Activated T-cell treated with anti-CD3 and anti-CD28 coated beads, Interleukin-2, amount 50 U/mL, for 4 hours (primary cell): ENCODE data around the gene GRIK2. TPM values are rescaled to one million over a fixed set of nuclear protein-coding genes. Genes with fewer than 3 reads are reported as not detected.

Source experiments
- ATAC-seq, 2 donors: fragments of 200-7000 bp; cut with Tn5 transposase; one replicate each; pipeline ENCODE4 v1.10.0; 2021
- DNase-seq: peaks from one replicate; pipeline ENCODE4 v3.0.0-alpha.2; 2020
- H3K27me3 Mint-ChIP-seq: one replicate; pipeline ENCODE4 v1.8.0; 2021; ENCODE audit warnings: low read depth, mixed read lengths
- H3K36me3 Mint-ChIP-seq: one replicate; pipeline ENCODE4 v1.8.0; 2022; ENCODE audit warnings: mixed read lengths; ENCODE audit not compliant: insufficient read depth
- H3K4me1 Mint-ChIP-seq: one replicate; pipeline ENCODE4 v1.8.0; 2021; ENCODE audit warnings: low read depth, mixed read lengths
- H3K4me3 Mint-ChIP-seq: one replicate; pipeline ENCODE4 v1.8.0; 2021; ENCODE audit warnings: mild to moderate bottlenecking, moderate library complexity, mixed read lengths
- H3K9me3 Mint-ChIP-seq: one replicate; pipeline ENCODE4 v1.8.0; 2021; ENCODE audit warnings: mixed read lengths
- total RNA-seq, 3 donors: library from RNA; stranded (reverse); gene quantifications; one replicate each; pipeline ENCODE4 v1.2.1, GENCODE V29; 2021

The GRIK2 gene
- total RNA-seq, 3 donors from 2014 or later = not detected

GRCh38 chr6:101558712-101559111 is 165.2 kb downstream of the GRIK2 start:
- Mint-ChIP-seq H3K36me3 (no peaks in the 10 kb centered on the region), H3K27me3 (no peaks in the 10 kb centered on the region)
- no peak for DNase-seq

GRCh38 chr6:101572627-101573026 is 179.1 kb downstream of the GRIK2 start:
- no peaks in the 10 kb centered on the region for H3K4me1 Mint-ChIP-seq

More at GRCh38 chr6:101558712-101559111, 165.2 kb downstream of the GRIK2 start:
- Mint-ChIP-seq H3K4me3 (no peak overlapping the region), H3K9me3 (no peaks in the 10 kb centered on the region), H3K4me1 (no peaks in the 10 kb centered on the region)
- no peak for ATAC-seq

GRCh38 chr6:101577091-101577490 is 183.6 kb downstream of the GRIK2 start:
- DNase-seq (no peak), ATAC-seq (no peak)
- Mint-ChIP-seq H3K9me3 (peaks cover 11% of the 10 kb centered on the region), H3K36me3 (no peaks in the 10 kb centered on the region), H3K27me3 (no peaks in the 10 kb centered on the region), H3K4me3 (no peak overlapping the region), H3K4me1 (no peaks in the 10 kb centered on the region)

More at GRCh38 chr6:101572627-101573026, 179.1 kb downstream of the GRIK2 start:
- H3K4me3 Mint-ChIP-seq = no peak overlapping the region
- ATAC-seq (no peak), DNase-seq (no peak)
- no peaks in the 10 kb centered on the region for H3K36me3 Mint-ChIP-seq
- peaks cover 6% of the 10 kb centered on the region for H3K9me3 Mint-ChIP-seq
- no peaks in the 10 kb centered on the region for H3K27me3 Mint-ChIP-seq

GRCh38 chr6:101578306-101578705 is 184.8 kb downstream of the GRIK2 start:
- no peak for ATAC-seq
- Mint-ChIP-seq H3K4me3 (no peak overlapping the region), H3K36me3 (no peaks in the 10 kb centered on the region), H3K27me3 (no peaks in the 10 kb centered on the region), H3K9me3 (peaks cover 9% of the 10 kb centered on the region), H3K4me1 (no peaks in the 10 kb centered on the region)
- no peak for DNase-seq

GRCh38 chr6:101582792-101583191 is 189.3 kb downstream of the GRIK2 start:
- ATAC-seq (no peak), DNase-seq (no peak)
- peaks cover 6% of the 10 kb centered on the region for H3K9me3 Mint-ChIP-seq
- no peak overlapping the region for H3K4me3 Mint-ChIP-seq
- H3K4me1 Mint-ChIP-seq = no peaks in the 10 kb centered on the region
- no peaks in the 10 kb centered on the region for H3K36me3 Mint-ChIP-seq
- no peaks in the 10 kb centered on the region for H3K27me3 Mint-ChIP-seq

GRCh38 chr6:101585501-101585900 is 192.0 kb downstream of the GRIK2 start:
- H3K9me3 Mint-ChIP-seq = no peaks in the 10 kb centered on the region

GRCh38 chr6:101588343-101588742 is 194.8 kb downstream of the GRIK2 start:
- no peaks in the 10 kb centered on the region for H3K36me3 Mint-ChIP-seq
- H3K9me3 Mint-ChIP-seq = no peaks in the 10 kb centered on the region
- DNase-seq = no peak
- no peak overlapping the region for H3K4me3 Mint-ChIP-seq
- H3K4me1 Mint-ChIP-seq = no peaks in the 10 kb centered on the region
- no peaks in the 10 kb centered on the region for H3K27me3 Mint-ChIP-seq
- no peak for ATAC-seq

More at GRCh38 chr6:101585501-101585900, 192.0 kb downstream of the GRIK2 start:
- Mint-ChIP-seq H3K4me1 (no peaks in the 10 kb centered on the region), H3K36me3 (no peaks in the 10 kb centered on the region), H3K4me3 (no peak overlapping the region), H3K27me3 (no peaks in the 10 kb centered on the region)
- no peak for DNase-seq
- no peak for ATAC-seq

GRCh38 chr6:101595276-101595675 is 201.8 kb downstream of the GRIK2 start:
- H3K4me3 Mint-ChIP-seq = no peak overlapping the region
- H3K27me3 Mint-ChIP-seq = no peaks in the 10 kb centered on the region
- ATAC-seq (no peak), DNase-seq (no peak)
- H3K9me3 Mint-ChIP-seq = peaks cover 5% of the 10 kb centered on the region
- no peaks in the 10 kb centered on the region for H3K36me3 Mint-ChIP-seq
- H3K4me1 Mint-ChIP-seq = no peaks in the 10 kb centered on the region

- H3K4me3 Mint-ChIP-seq = no peak overlapping the region
- no peaks in the 10 kb centered on the region for H3K27me3 Mint-ChIP-seq
- no peaks in the 10 kb centered on the region for H3K4me1 Mint-ChIP-seq
- H3K9me3 Mint-ChIP-seq = peaks cover 5% of the 10 kb centered on the region
- ATAC-seq = no peak
- no peaks in the 10 kb centered on the region for H3K36me3 Mint-ChIP-seq
- no peak for DNase-seq
Measured at GRCh38 chr6:101597693-101598092, 204.2 kb downstream of the GRIK2 start.

GRCh38 chr6:101605426-101605825 is 211.9 kb downstream of the GRIK2 start:
- ATAC-seq = no peak
- no peak overlapping the region for H3K4me3 Mint-ChIP-seq
- no peaks in the 10 kb centered on the region for H3K4me1 Mint-ChIP-seq
- no peak for DNase-seq
- H3K36me3 Mint-ChIP-seq = no peaks in the 10 kb centered on the region
- H3K9me3 Mint-ChIP-seq = peaks cover 3% of the 10 kb centered on the region
- no peaks in the 10 kb centered on the region for H3K27me3 Mint-ChIP-seq

GRCh38 chr6:101605874-101606273 is 212.4 kb downstream of the GRIK2 start:
- Mint-ChIP-seq H3K9me3 (peaks cover 3% of the 10 kb centered on the region), H3K27me3 (no peaks in the 10 kb centered on the region), H3K4me1 (no peaks in the 10 kb centered on the region), H3K36me3 (no peaks in the 10 kb centered on the region), H3K4me3 (no peak overlapping the region)
- ATAC-seq (no peak), DNase-seq (no peak)

- H3K4me1 Mint-ChIP-seq = no peaks in the 10 kb centered on the region
- no peaks in the 10 kb centered on the region for H3K27me3 Mint-ChIP-seq
- H3K36me3 Mint-ChIP-seq = no peaks in the 10 kb centered on the region
- H3K9me3 Mint-ChIP-seq = peaks cover 3% of the 10 kb centered on the region
- no peak for ATAC-seq
- no peak for DNase-seq
- H3K4me3 Mint-ChIP-seq = no peak overlapping the region
Measured at GRCh38 chr6:101607111-101607690, 213.7 kb downstream of the GRIK2 start.

GRCh38 chr6:101608703-101609102 is 215.2 kb downstream of the GRIK2 start:
- no peaks in the 10 kb centered on the region for H3K9me3 Mint-ChIP-seq
- no peak for DNase-seq
- H3K36me3 Mint-ChIP-seq = no peaks in the 10 kb centered on the region
- no peaks in the 10 kb centered on the region for H3K27me3 Mint-ChIP-seq
- H3K4me1 Mint-ChIP-seq = no peaks in the 10 kb centered on the region
- ATAC-seq = no peak
- H3K4me3 Mint-ChIP-seq = no peak overlapping the region

GRCh38 chr6:101613556-101613955 is 220.0 kb downstream of the GRIK2 start:
- DNase-seq (no peak), ATAC-seq (no peak)
- Mint-ChIP-seq H3K9me3 (no peaks in the 10 kb centered on the region), H3K4me1 (no peaks in the 10 kb centered on the region), H3K36me3 (no peaks in the 10 kb centered on the region), H3K4me3 (no peak overlapping the region), H3K27me3 (no peaks in the 10 kb centered on the region)

GRCh38 chr6:101614774-101615173 is 221.3 kb downstream of the GRIK2 start:
- Mint-ChIP-seq H3K36me3 (no peaks in the 10 kb centered on the region), H3K27me3 (no peaks in the 10 kb centered on the region), H3K4me3 (no peak overlapping the region), H3K4me1 (no peaks in the 10 kb centered on the region), H3K9me3 (no peaks in the 10 kb centered on the region)
- ATAC-seq (no peak), DNase-seq (no peak)

GRCh38 chr6:101626269-101626668 is 232.8 kb downstream of the GRIK2 start:
- no peaks in the 10 kb centered on the region for H3K36me3 Mint-ChIP-seq
- no peak for ATAC-seq
- H3K27me3 Mint-ChIP-seq = no peaks in the 10 kb centered on the region
- no peak overlapping the region for H3K4me3 Mint-ChIP-seq
- DNase-seq = no peak
- no peaks in the 10 kb centered on the region for H3K9me3 Mint-ChIP-seq
- H3K4me1 Mint-ChIP-seq = no peaks in the 10 kb centered on the region
